ENCODE results near the gene MRTFA.
"Not testable (repeated sequence)": the region's sequence is repeated elsewhere in the genome, so short reads cannot be mapped to it uniquely, and the experiment has no call there.

MRTFA gene

GRCh38 chr22:40521046-40521445 lies 115.5 kb downstream of the MRTFA start:
- no peak for DNase-seq (ENCODE audit: low read depth)

GRCh38 chr22:40520562-40520961 lies 116.0 kb downstream of the MRTFA start:
- no peak for DNase-seq (ENCODE audit: low read depth)

- no peak for DNase-seq (ENCODE audit: low read depth)
Observed at GRCh38 chr22:40519948-40520331, 116.6 kb downstream of the MRTFA start.

GRCh38 chr22:40519284-40519947 lies 117.1 kb downstream of the MRTFA start:
- DNase-seq (ENCODE audit: low read depth) = no peak

GRCh38 chr22:40518840-40519239 lies 117.7 kb downstream of the MRTFA start:
- DNase-seq (ENCODE audit: low read depth) = no peak

- DNase-seq (ENCODE audit: low read depth) = no peak
Observed at GRCh38 chr22:40517631-40518030, 118.9 kb downstream of the MRTFA start.

- DNase-seq (ENCODE audit: low read depth) = no peak
Observed at GRCh38 chr22:40516416-40516815, 120.1 kb downstream of the MRTFA start.

- DNase-seq (ENCODE audit: low read depth) = no peak
Observed at GRCh38 chr22:40512426-40513136, 123.9 kb downstream of the MRTFA start.

GRCh38 chr22:40511604-40512003 lies 124.9 kb downstream of the MRTFA start:
- no peak for DNase-seq (ENCODE audit: low read depth)

- DNase-seq (ENCODE audit: low read depth) = no peak
Observed at GRCh38 chr22:40510631-40511364, 125.7 kb downstream of the MRTFA start.

GRCh38 chr22:40509401-40510134 lies 127.0 kb downstream of the MRTFA start:
- DNase-seq (ENCODE audit: low read depth) = no peak

- DNase-seq (ENCODE audit: low read depth) = not testable (repeated sequence)
Observed at GRCh38 chr22:40508046-40508445, 128.5 kb downstream of the MRTFA start.

- no peak for DNase-seq (ENCODE audit: low read depth)
Observed at GRCh38 chr22:40507491-40507890, 129.0 kb downstream of the MRTFA start.

GRCh38 chr22:40506762-40507161 lies 129.8 kb downstream of the MRTFA start:
- DNase-seq (ENCODE audit: low read depth) = no peak

GRCh38 chr22:40504285-40505249 lies 132.0 kb downstream of the MRTFA start:
- DNase-seq (ENCODE audit: low read depth) = no peak

- DNase-seq (ENCODE audit: low read depth) = no peak
Observed at GRCh38 chr22:40502919-40503318, 133.6 kb downstream of the MRTFA start.

- DNase-seq (ENCODE audit: low read depth) = not testable (repeated sequence)
Observed at GRCh38 chr22:40500465-40500786, 136.1 kb downstream of the MRTFA start.

GRCh38 chr22:40499209-40499623 lies 137.3 kb downstream of the MRTFA start:
- no peak for DNase-seq (ENCODE audit: low read depth)

- DNase-seq (ENCODE audit: low read depth) = no peak
Observed at GRCh38 chr22:40498420-40499208, 137.9 kb downstream of the MRTFA start.

- DNase-seq (ENCODE audit: low read depth) = no peak
Observed at GRCh38 chr22:40493441-40493840, 143.1 kb downstream of the MRTFA start.
